IPS DF 6.9 (cell line): ENCODE measurements around the gene ZNRF3.
"Not testable (repeated sequence)": the region's sequence is repeated elsewhere in the genome, so short reads cannot be mapped to it uniquely, and the experiment has no call there.

Experiments
- DNase-seq: peaks from one replicate; pipeline ENCODE4 v3.0.0-alpha.2; 2013; ENCODE audit warnings: low read depth, low spot score
- H3K27ac ChIP-seq: one replicate; pipeline ENCODE4 v1.5.1; 2013; ENCODE audit warnings: low read length, control low read depth
- H3K27me3 ChIP-seq: 2 replicates; pipeline ENCODE4 v1.6.1; 2013; ENCODE audit warnings: mild to moderate bottlenecking, low read length; ENCODE audit not compliant: control insufficient read depth, insufficient read depth
- H3K36me3 ChIP-seq: 2 replicates; pipeline ENCODE4 v1.6.1; 2013; ENCODE audit warnings: low read length; ENCODE audit not compliant: control insufficient read depth, insufficient read depth
- H3K4me1 ChIP-seq: 2 replicates; pipeline ENCODE4 v1.6.1; 2013; ENCODE audit warnings: low read length; ENCODE audit not compliant: control insufficient read depth, insufficient read depth
- H3K4me3 ChIP-seq: 2 replicates; pipeline ENCODE4 v1.5.1; 2013; ENCODE audit warnings: mild to moderate bottlenecking, low read length
- H3K9me3 ChIP-seq: 2 replicates; pipeline ENCODE4 v1.6.1; 2013; ENCODE audit warnings: low read length, inconsistent platforms; ENCODE audit not compliant: control insufficient read depth, insufficient read depth
- WGBS: extraction: QIAGEN DNeasy Blood & Tissue Kit; methylation state at CpG from one replicate; pipeline ENCODE4 v1.1.7; 2013; ENCODE audit warnings: mixed read lengths, missing lambda C conversion rate; ENCODE audit not compliant: insufficient read length, insufficient coverage; 5-methylcytosine and 5-hydroxymethylcytosine counted together

ZNRF3 gene

DNA sequence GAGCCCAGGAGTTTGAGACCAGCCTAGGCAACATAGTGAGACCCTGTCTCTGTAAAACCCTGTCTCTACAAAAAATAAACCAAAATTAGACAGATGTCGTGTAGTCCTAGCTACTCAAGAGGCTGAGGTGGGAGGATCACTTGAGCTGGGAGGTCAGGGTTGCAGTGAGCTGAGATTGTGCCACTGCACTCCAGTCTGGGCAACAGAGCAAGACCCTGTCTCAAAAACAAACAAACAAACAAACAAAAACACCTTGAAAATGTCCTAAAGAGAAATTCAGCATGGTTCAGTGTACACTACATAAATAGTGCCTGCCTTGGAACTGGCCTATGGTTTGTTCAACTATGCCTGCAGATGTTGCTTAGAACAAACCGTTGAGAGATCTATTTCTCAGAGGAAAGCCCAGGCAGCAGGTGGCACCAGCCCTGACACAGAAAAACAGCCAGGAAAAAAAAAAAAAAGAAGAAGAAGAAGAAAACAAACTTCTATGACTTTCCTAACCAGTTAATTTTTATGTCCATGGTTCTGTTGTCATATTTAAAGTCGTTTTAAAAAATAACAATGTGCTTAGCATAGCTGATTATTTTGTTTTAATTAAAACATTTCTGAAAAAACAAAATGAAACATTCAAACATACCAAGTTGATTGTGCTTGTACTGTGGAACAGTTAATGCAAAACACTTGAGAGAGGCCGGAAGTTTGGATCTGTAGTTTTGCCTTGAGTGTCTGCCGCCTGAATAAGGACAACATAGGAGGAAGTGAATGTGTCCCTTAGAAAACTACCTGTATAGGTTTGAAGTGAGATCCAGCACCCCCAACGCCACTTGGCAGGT, 194.9 kb downstream of the ZNRF3 start:
- no peak for DNase-seq
- Histone ChIP-seq H3K27me3 (peaks cover 3% of the 10 kb centered on the region; the same call in 1 of the 2 replicates), H3K4me1 (no peaks in the 10 kb centered on the region; the same call in 1 of the 2 replicates), H3K4me3 (no peak overlapping the region), H3K27ac (no peak overlapping the region), H3K36me3 (no peaks in the 10 kb centered on the region), H3K9me3 (no peaks in the 10 kb centered on the region)
- WGBS: no CpG with 5 or more reads among the region's 6 CpGs

DNA sequence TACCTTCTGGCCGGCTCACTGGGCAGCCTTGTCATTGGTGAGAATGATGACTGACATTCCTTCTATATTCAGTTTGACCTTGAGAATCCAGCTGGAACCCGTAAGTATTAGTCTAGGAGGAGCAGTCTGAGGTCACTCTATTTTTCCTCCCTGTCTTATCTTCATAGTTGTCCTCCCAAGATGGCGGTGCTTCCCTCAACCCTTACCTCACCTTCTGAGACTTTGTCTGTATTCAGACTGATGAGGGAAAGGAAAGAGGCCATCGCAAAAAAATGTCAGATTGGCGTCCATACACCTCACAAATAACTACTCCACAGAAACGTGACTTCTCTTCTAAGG, 195.5 kb downstream of the ZNRF3 start:
- H3K27ac ChIP-seq: no peak overlapping the region
- no peak overlapping the region for H3K4me3 ChIP-seq
- H3K4me1 ChIP-seq: no peaks in the 10 kb centered on the region
- DNase-seq: no peak
- no peaks in the 10 kb centered on the region for H3K9me3 ChIP-seq
- no peaks in the 10 kb centered on the region for H3K36me3 ChIP-seq
- H3K27me3 ChIP-seq: no peaks in the 10 kb centered on the region; the same call in 1 of the 2 replicates
- WGBS: no CpG with 5 or more reads among the region's 6 CpGs

- Histone ChIP-seq H3K4me3 (no peak overlapping the region), H3K36me3 (no peaks in the 10 kb centered on the region), H3K27ac (no peak overlapping the region), H3K27me3 (no peaks in the 10 kb centered on the region; the same call in 1 of the 2 replicates), H3K9me3 (no peaks in the 10 kb centered on the region), H3K4me1 (no peaks in the 10 kb centered on the region)
- no CpG with 5 or more reads among the region's 8 CpGs for WGBS
- DNase-seq: no peak
These were observed 196.0 kb downstream of the ZNRF3 start for GRCh38 chr22:29079218-29079901.

DNA sequence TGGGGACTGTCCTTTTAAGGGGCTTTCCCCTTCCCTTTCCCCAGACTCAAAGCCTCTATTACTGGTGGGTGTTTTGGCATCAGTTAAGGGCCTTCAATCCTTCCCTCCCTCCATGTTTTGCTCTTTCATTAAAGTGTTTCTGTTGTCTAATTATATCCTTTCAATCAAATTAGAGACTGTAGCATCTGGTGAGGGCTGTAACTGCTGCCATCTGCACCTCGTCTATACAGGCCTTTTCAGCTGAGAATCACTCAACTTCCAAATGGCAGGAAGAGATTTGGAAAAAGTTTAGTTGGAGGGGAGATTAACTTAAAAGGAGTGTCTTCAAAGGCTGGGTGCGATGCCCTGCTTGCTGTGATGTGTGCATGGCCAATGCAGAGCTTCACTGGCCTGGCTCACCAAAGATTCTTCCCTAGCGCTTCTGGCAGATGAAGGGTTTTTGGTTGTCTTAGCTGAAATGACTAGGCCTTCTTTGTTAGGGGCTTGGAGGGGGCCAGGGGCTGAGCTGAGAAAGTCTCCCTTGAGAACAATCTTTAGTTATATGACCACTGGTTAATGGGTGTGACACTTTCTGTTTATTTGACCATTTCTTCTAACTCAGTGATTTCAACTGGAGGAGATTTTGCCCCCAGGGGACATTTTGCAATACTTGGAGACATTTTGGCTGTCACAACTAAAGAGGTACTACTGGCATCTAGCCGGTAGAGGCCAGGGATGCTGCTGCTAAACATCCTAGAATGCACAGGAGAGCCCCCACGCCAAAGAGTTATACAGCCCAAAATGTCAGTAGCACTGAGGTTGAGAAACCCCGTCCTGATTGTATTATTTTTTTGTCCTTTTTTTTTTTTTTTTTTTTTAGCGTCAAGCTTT, 197.0 kb downstream of the ZNRF3 start:
- WGBS: no CpG with 5 or more reads among the region's 7 CpGs
- no peaks in the 10 kb centered on the region for H3K36me3 ChIP-seq
- no peaks in the 10 kb centered on the region for H3K27me3 ChIP-seq
- H3K9me3 ChIP-seq: no peaks in the 10 kb centered on the region
- DNase-seq: no peak
- no peaks in the 10 kb centered on the region for H3K4me1 ChIP-seq
- H3K27ac ChIP-seq: no peak overlapping the region
- H3K4me3 ChIP-seq: no peak overlapping the region

- Histone ChIP-seq H3K36me3 (no peaks in the 10 kb centered on the region), H3K4me1 (no peaks in the 10 kb centered on the region), H3K9me3 (no peaks in the 10 kb centered on the region), H3K27me3 (no peaks in the 10 kb centered on the region), H3K27ac (no peak overlapping the region), H3K4me3 (no peak overlapping the region)
- WGBS: no CpG with 5 or more reads among the region's 3 CpGs
- no peak for DNase-seq
These were observed 198.3 kb downstream of the ZNRF3 start for GRCh38 chr22:29081517-29082236.

GRCh38 chr22:29082826-29083545, 199.6 kb downstream of the ZNRF3 start:
- H3K9me3 ChIP-seq: no peaks in the 10 kb centered on the region
- WGBS: no CpG with 5 or more reads among the region's 7 CpGs
- H3K27ac ChIP-seq: no peak overlapping the region
- no peaks in the 10 kb centered on the region for H3K4me1 ChIP-seq
- no peaks in the 10 kb centered on the region for H3K27me3 ChIP-seq
- H3K4me3 ChIP-seq: no peak overlapping the region
- H3K36me3 ChIP-seq: no peaks in the 10 kb centered on the region
- no peak for DNase-seq

GRCh38 chr22:29083576-29083932, 200.2 kb downstream of the ZNRF3 start:
- not testable (repeated sequence) for H3K27me3 ChIP-seq, H3K36me3 ChIP-seq, H3K4me1 ChIP-seq, H3K27ac ChIP-seq, H3K4me3 ChIP-seq, H3K9me3 ChIP-seq, DNase-seq
- WGBS: no CpG with 5 or more reads among the region's 7 CpGs

DNA sequence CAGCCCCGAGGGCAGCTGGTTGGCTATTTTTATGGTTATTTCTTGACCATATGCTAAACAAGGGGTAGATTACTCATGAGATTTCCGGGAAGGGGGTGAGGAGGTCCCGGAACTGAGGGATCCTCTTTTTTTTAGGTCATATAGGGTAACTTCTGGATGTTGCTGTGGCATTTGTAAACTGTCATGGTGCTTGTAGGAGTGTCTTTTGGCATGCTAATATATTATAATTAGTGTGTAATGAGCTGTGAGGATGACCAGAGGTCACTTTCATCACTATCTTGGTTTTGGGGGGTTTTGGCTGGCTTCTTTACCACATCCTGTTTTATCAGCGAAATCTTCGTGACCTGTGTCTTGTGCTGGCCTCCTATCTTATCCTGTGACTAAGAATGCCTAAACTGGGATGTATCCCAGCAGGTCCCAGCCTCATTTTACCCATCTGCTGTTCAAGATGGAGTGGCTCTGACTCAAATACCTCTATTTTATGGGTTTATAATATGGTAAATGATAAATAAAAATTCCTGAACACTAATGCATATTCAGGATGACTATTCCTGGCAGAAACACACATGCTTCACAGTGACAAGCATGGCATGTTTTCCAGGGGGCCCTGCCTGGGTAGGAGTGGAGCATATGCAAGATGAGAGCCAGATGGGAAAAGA, 200.7 kb downstream of the ZNRF3 start:
- no peak for DNase-seq
- Histone ChIP-seq H3K27ac (no peak overlapping the region), H3K9me3 (no peaks in the 10 kb centered on the region), H3K4me1 (no peaks in the 10 kb centered on the region), H3K4me3 (no peak overlapping the region), H3K36me3 (no peaks in the 10 kb centered on the region), H3K27me3 (no peaks in the 10 kb centered on the region)
- no CpG with 5 or more reads among the region's 5 CpGs for WGBS

DNA sequence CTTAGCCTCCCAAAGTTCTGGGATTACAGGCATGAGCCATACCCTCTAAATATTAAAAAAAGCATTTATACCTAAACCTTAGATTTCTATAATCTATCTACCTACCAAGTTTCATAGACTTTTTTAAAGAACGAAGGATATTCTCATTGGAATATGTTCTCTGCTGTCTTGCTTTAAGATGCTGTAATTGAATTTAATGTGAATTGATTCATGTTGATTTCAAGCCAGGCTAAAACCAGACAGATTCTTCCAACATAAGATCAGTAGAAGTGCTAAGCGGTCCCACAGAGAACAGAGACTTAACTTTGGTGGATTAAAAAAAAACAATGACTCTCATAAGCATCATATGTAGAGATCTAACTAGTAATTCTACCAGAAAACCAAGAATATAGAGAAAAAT, 203.6 kb downstream of the ZNRF3 start:
- no peaks in the 10 kb centered on the region for H3K4me1 ChIP-seq
- WGBS: no CpG with 5 or more reads among the region's 2 CpGs
- no peaks in the 10 kb centered on the region for H3K36me3 ChIP-seq
- no peak overlapping the region for H3K4me3 ChIP-seq
- H3K27ac ChIP-seq: no peak overlapping the region
- no peaks in the 10 kb centered on the region for H3K9me3 ChIP-seq
- DNase-seq: no peak
- no peaks in the 10 kb centered on the region for H3K27me3 ChIP-seq
